Mesothelial cell of epicardium (in vitro differentiated cells): ENCODE results near the gene ATP2B1. TPM values are rescaled to one million over a fixed set of nuclear protein-coding genes. Genes with fewer than 3 reads are reported as not detected.

Experiments used
- DNase-seq, 2 experiments: peaks; one replicate each; pipeline ENCODE4 v3.0.0; 2021; ENCODE audit warnings: low spot score in 2 of 2; ENCODE audit not compliant: unreplicated experiment in 2 of 2
- H3K27ac Mint-ChIP-seq: 2 replicates; pipeline ENCODE4 v1.8.0; 2021; ENCODE audit warnings: mixed read lengths
- H3K27me3 Mint-ChIP-seq: 2 replicates; pipeline ENCODE4 v1.8.0; 2021; ENCODE audit warnings: low read depth, mixed read lengths
- H3K36me3 Mint-ChIP-seq: 2 replicates; pipeline ENCODE4 v1.8.0; 2021; ENCODE audit warnings: mixed read lengths
- H3K4me1 Mint-ChIP-seq: 2 replicates; pipeline ENCODE4 v1.8.0; 2021; ENCODE audit warnings: mixed read lengths
- H3K4me3 Mint-ChIP-seq: 2 replicates; pipeline ENCODE4 v1.8.0; 2021; ENCODE audit warnings: mild to moderate bottlenecking, moderate library complexity, mixed read lengths
- H3K9me3 Mint-ChIP-seq: 2 replicates; pipeline ENCODE4 v1.8.0; 2021; ENCODE audit warnings: mixed read lengths
- total RNA-seq: library from RNA; stranded (reverse); gene quantifications from 3 replicates; pipeline ENCODE4 v1.2.1, GENCODE V29; 2021
- TF ChIP-seq, protein P1 (sequence below): fragments of 200-600 bp; sonication (generic); IDR thresholded peaks from one replicate; pipeline ENCODE4 v1.5.0; 2021; ENCODE audit warnings: antibody characterized with exemption; ENCODE audit not compliant: unreplicated experiment

The ATP2B1 gene
- total RNA-seq, 1 donor from 2014 or later, result 131 TPM

DNA sequence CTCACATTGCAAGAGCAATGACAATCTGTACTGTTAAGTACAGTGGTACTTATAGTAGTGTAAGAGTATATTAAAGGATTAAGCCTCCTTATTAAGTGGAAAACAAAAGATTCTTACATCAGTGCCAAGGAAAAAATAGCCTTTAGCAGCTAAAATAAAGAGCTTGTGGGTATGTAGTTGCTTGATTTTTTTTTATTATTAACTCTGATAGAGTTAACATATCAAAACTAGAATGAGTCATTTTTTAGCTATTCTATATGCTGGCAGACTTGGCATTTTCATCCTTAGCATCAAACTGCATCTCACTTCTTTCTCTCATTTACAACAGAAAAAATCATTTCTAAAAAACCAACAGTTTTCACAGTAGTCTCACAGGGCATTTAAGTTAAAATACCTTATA is 86.5 kb downstream of the ATP2B1 start:
- Mint-ChIP-seq H3K27ac (no peak overlapping the region), H3K27me3 (no peaks in the 10 kb centered on the region), H3K36me3 (peaks cover 29% of the 10 kb centered on the region), H3K4me3 (no peak overlapping the region), H3K9me3 (no peaks in the 10 kb centered on the region), H3K4me1 (no peaks in the 10 kb centered on the region)
- no peak for DNase-seq
- TF ChIP-seq, protein P1, sequence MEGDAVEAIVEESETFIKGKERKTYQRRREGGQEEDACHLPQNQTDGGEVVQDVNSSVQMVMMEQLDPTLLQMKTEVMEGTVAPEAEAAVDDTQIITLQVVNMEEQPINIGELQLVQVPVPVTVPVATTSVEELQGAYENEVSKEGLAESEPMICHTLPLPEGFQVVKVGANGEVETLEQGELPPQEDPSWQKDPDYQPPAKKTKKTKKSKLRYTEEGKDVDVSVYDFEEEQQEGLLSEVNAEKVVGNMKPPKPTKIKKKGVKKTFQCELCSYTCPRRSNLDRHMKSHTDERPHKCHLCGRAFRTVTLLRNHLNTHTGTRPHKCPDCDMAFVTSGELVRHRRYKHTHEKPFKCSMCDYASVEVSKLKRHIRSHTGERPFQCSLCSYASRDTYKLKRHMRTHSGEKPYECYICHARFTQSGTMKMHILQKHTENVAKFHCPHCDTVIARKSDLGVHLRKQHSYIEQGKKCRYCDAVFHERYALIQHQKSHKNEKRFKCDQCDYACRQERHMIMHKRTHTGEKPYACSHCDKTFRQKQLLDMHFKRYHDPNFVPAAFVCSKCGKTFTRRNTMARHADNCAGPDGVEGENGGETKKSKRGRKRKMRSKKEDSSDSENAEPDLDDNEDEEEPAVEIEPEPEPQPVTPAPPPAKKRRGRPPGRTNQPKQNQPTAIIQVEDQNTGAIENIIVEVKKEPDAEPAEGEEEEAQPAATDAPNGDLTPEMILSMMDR, result no peak

DNA sequence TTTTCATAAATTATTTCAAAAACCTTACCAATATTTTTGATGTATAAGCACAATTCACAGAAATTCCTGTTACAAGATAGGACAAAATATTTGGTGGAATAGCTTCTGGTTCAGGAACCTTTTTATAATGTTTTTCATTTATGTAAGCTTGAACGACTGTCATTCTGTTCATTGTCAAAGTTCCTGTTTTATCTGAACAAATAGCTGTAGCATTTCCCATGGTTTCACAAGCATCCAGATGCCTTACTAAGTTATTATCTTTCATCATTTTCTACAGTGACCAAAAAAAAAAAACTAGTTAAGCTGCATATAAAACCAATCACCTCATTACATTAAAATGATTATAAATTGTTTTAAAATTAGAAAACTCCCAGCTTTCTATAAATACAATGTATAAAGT is 87.1 kb downstream of the ATP2B1 start:
- no peak for DNase-seq
- TF ChIP-seq, protein P1, result no peak
- no peaks in the 10 kb centered on the region for H3K27me3 Mint-ChIP-seq
- no peak overlapping the region for H3K27ac Mint-ChIP-seq
- H3K36me3 Mint-ChIP-seq, result peaks cover 33% of the 10 kb centered on the region
- no peaks in the 10 kb centered on the region for H3K9me3 Mint-ChIP-seq
- no peaks in the 10 kb centered on the region for H3K4me1 Mint-ChIP-seq
- H3K4me3 Mint-ChIP-seq, result no peak overlapping the region

DNA sequence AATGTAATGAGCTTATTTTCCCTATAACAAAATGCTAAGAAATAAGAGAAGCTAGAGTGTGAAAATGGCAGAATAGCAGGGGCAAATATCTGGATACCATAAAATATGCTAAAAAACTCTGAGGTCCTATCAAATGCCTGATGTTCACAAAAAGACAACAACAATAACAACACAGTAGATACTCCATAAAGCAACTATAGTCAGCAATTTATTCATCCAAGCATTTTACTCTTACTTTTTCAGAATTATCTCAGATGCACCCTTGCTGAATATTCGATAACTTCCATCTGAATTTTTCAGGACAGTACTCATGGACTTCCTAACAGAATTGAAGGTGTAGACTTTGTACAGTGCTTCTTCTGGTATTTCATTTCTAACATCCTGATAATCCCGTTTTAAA is 88.9 kb downstream of the ATP2B1 start:
- Mint-ChIP-seq H3K27ac (no peak overlapping the region), H3K9me3 (no peaks in the 10 kb centered on the region), H3K4me1 (no peaks in the 10 kb centered on the region), H3K27me3 (no peaks in the 10 kb centered on the region), H3K4me3 (no peak overlapping the region), H3K36me3 (peaks cover 39% of the 10 kb centered on the region)
- TF ChIP-seq, protein P1, result no peak
- no peak for DNase-seq

DNA sequence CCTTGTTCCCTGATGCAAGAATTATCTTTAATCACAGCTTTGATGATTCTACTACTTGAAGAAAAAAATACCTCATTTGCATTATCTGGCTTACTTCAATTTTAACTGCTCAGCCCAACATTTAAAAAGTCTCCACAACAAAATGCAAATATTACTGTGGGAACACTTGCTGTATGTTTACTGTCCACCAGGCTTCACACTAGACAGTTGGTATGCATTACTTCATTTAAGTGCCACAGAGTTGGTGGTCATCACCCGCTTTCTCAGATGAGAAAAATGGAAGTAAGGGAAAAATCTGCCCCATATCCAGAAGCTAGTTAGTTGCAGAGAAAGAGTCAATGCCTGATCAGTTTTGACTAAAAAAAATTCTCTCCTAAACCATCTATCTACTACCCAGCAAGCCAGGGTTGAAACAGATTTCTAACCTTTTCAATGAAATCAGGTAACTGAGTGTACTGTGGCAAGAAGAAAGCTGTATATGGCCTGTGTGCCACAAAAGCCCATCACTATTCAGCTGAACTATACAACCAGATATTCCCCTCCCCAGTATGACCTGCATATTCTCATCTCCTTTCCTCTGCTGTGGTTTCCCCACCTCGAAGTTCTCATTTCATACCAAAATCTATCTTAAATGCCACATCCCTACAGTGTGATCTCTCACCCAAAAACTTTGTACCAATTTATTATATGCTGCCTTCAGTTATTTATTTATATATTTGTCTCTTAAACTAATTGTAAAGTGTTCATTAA is 90.3 kb downstream of the ATP2B1 start:
- no peaks in the 10 kb centered on the region for H3K4me1 Mint-ChIP-seq
- H3K36me3 Mint-ChIP-seq, result peaks cover 38% of the 10 kb centered on the region
- TF ChIP-seq, protein P1, result peak; percentile 35

DNA sequence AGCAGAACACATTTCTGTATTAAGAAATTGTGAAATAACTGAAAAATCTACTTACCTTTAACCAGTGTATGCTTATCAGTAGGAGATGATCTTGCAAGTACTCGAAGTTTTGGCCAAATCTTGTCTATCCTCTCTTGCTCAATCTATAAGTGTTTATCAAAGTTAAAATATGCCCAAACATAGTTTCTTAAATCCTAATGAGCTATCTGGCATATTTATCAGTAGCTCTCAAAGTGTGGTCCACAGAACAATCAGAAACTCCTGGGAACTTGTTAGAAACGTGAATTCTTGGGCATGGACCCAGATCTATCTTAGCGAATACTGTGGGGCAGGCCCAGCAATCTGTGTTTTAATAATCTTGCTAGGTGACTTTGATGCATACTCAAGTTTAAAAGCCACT is 98.3 kb downstream of the ATP2B1 start:
- H3K9me3 Mint-ChIP-seq, result no peaks in the 10 kb centered on the region
- DNase-seq, result no peak
- H3K4me3 Mint-ChIP-seq, result no peak overlapping the region
- peaks cover 58% of the 10 kb centered on the region for H3K36me3 Mint-ChIP-seq
- peak overlapping the region; percentile 21 for H3K27ac Mint-ChIP-seq
- H3K27me3 Mint-ChIP-seq, result no peaks in the 10 kb centered on the region
- TF ChIP-seq, protein P1, result no peak
- no peaks in the 10 kb centered on the region for H3K4me1 Mint-ChIP-seq

More for the DNA sequence above, 90.3 kb downstream of the ATP2B1 start:
- DNase-seq, result no peak
- Mint-ChIP-seq H3K9me3 (no peaks in the 10 kb centered on the region), H3K27ac (no peak overlapping the region), H3K27me3 (no peaks in the 10 kb centered on the region), H3K4me3 (no peak overlapping the region)
